ENCODE results near the gene KCNJ6.
"Not testable (repeated sequence)": the region's sequence is repeated elsewhere in the genome, so short reads cannot be mapped to it uniquely, and the experiment has no call there.

Gene KCNJ6

GRCh38 chr21:37916310-37917051 is at the start of gene KCNJ6:
Gene KCNJ6, minus strand, starts transcription at chr21:37916457. Its CDS starts 75,775 bp downstream, at chr21:37840682.
- DNase-seq (ENCODE audit: low spot score): no peak

- DNase-seq (ENCODE audit: low spot score): no peak
Observed at GRCh38 chr21:37965088-37965805, 49.0 kb upstream of the KCNJ6 start.

- no peak for DNase-seq (ENCODE audit: low spot score)
Observed at GRCh38 chr21:37958537-37958936, 42.3 kb upstream of the KCNJ6 start.

- no peak for DNase-seq (ENCODE audit: low spot score)
Observed at GRCh38 chr21:37956772-37957171, 40.5 kb upstream of the KCNJ6 start.

GRCh38 chr21:37945036-37945435 is 28.8 kb upstream of the KCNJ6 start:
- DNase-seq (ENCODE audit: low spot score): no peak

- no peak for DNase-seq (ENCODE audit: low spot score)
Observed at GRCh38 chr21:37944496-37944895, 28.2 kb upstream of the KCNJ6 start.

- DNase-seq (ENCODE audit: low spot score): no peak
Observed at GRCh38 chr21:37940691-37941090, 24.4 kb upstream of the KCNJ6 start.

- DNase-seq (ENCODE audit: low spot score): no peak
Observed at GRCh38 chr21:37939838-37940237, 23.6 kb upstream of the KCNJ6 start.

- no peak for DNase-seq (ENCODE audit: low spot score)
Observed at GRCh38 chr21:37939251-37939650, 23.0 kb upstream of the KCNJ6 start.

GRCh38 chr21:37937668-37938067 is 21.4 kb upstream of the KCNJ6 start:
- no peak for DNase-seq (ENCODE audit: low spot score)

- DNase-seq (ENCODE audit: low spot score): no peak
Observed at GRCh38 chr21:37936010-37936785, 19.9 kb upstream of the KCNJ6 start.

GRCh38 chr21:37932936-37933335 is 16.7 kb upstream of the KCNJ6 start:
- DNase-seq (ENCODE audit: low spot score): no peak

- DNase-seq (ENCODE audit: low spot score): no peak
Observed at GRCh38 chr21:37927711-37928110, 11.5 kb upstream of the KCNJ6 start.

GRCh38 chr21:37921091-37921490 is 4.8 kb upstream of the KCNJ6 start:
- DNase-seq (ENCODE audit: low spot score): no peak

- not testable (repeated sequence) for DNase-seq (ENCODE audit: low spot score)
Observed at GRCh38 chr21:37920302-37920701, 4.0 kb upstream of the KCNJ6 start.

- DNase-seq (ENCODE audit: low spot score): no peak
Observed at GRCh38 chr21:37917612-37918011, 1.4 kb upstream of the KCNJ6 start.

- DNase-seq (ENCODE audit: low spot score): no peak
Observed at GRCh38 chr21:37915941-37916309, 332 bp downstream of the KCNJ6 start.

GRCh38 chr21:37915497-37915911 is 753 bp downstream of the KCNJ6 start:
- no peak for DNase-seq (ENCODE audit: low spot score)

GRCh38 chr21:37912616-37913015 is 3.6 kb downstream of the KCNJ6 start:
- DNase-seq (ENCODE audit: low spot score): no peak

GRCh38 chr21:37909936-37910335 is 6.3 kb downstream of the KCNJ6 start:
- no peak for DNase-seq (ENCODE audit: low spot score)

GRCh38 chr21:37908691-37909090 is 7.6 kb downstream of the KCNJ6 start:
- no peak for DNase-seq (ENCODE audit: low spot score)

GRCh38 chr21:37907076-37907475 is 9.2 kb downstream of the KCNJ6 start:
- DNase-seq (ENCODE audit: low spot score): no peak

GRCh38 chr21:37905291-37905690 is 11.0 kb downstream of the KCNJ6 start:
- DNase-seq (ENCODE audit: low spot score): no peak
